Astrocyte (in vitro differentiated cells and primary cell): ENCODE data around the gene FSTL4.

ENCODE experiments used
- EZH2 ChIP-seq: IDR thresholded peaks from 2 replicates; pipeline ENCODE4 v1.6.1; 2012; ENCODE audit warnings: mild to moderate bottlenecking, low read length, inconsistent platforms; ENCODE audit not compliant: insufficient read depth
- TF ChIP-seq, protein P1 (sequence below): IDR thresholded peaks from 2 replicates; pipeline ENCODE4 v1.5.1; 2011; ENCODE audit warnings: low read depth, mild to moderate bottlenecking, inconsistent platforms, low read length, moderate library complexity; ENCODE audit not compliant: insufficient read depth

DNA sequence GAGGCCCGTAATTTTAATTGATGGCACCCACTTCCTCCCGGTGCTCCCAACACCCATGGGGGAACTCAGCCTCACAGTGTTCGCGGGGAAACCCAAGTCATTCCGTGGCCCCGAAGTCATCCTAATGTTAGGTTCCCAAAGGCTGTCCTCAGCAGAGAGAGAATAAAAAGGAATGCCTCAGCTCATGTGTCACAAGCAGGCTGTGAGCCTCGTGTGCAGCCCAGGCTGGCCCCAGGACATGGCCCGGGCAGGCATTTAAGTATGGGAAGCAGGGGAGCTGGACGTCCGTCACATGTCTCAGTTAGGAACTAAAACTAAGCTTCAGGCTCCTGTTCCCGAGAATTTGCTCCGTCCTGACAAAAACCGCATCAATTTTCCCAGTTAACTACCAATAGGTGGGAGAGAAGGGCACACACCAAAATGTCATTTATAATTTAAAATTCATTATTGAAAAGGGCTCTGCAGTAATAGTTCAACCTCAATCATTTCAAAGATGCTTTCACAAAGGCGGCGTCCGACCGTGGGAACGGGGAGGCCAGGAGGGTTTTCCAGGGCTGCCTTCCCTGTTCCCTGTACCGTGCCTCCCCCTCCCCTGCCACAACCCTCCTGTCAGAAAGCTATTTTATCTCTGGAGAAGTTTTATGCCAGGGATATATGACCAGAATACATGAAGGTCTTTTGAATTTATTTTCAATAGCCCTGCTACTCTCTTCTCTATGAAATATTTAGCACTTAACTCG lies 137.3 kb downstream of the FSTL4 start:
- TF ChIP-seq, protein P1, sequence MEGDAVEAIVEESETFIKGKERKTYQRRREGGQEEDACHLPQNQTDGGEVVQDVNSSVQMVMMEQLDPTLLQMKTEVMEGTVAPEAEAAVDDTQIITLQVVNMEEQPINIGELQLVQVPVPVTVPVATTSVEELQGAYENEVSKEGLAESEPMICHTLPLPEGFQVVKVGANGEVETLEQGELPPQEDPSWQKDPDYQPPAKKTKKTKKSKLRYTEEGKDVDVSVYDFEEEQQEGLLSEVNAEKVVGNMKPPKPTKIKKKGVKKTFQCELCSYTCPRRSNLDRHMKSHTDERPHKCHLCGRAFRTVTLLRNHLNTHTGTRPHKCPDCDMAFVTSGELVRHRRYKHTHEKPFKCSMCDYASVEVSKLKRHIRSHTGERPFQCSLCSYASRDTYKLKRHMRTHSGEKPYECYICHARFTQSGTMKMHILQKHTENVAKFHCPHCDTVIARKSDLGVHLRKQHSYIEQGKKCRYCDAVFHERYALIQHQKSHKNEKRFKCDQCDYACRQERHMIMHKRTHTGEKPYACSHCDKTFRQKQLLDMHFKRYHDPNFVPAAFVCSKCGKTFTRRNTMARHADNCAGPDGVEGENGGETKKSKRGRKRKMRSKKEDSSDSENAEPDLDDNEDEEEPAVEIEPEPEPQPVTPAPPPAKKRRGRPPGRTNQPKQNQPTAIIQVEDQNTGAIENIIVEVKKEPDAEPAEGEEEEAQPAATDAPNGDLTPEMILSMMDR = no peak
- TF ChIP-seq EZH2 = no peak
